Measurements from ENCODE around the gene ATG7. TPM values are rescaled to one million over a fixed set of nuclear protein-coding genes. Genes with fewer than 3 reads are reported as not detected.

Gene ATG7
- total RNA-seq, 1 experiment from 2014 or later, result 29.3 TPM

- Histone ChIP-seq H3K9me3 (ENCODE audit: control insufficient read depth in 1 of 2, insufficient read depth in 1 of 2, low read depth in 1 of 2, low read length in 2 of 2) (no peaks in the 10 kb centered on the region), H3K36me3 (ENCODE audit: control insufficient read depth in 1 of 2, insufficient read depth in 2 of 2, low read length in 2 of 2) (no peaks in the 10 kb centered on the region), H3K27ac (ENCODE audit: low read depth, low read length) (no peak overlapping the region), H3K4me2 (ENCODE audit: low read length) (no peak overlapping the region), H3K79me2 (ENCODE audit: insufficient read depth, low read length) (peaks cover 3% of the 10 kb centered on the region; the same call in 1 of the 2 replicates), H4K20me1 (ENCODE audit: insufficient read depth) (no peaks in the 10 kb centered on the region), H3K9me2 (ENCODE audit: insufficient read depth) (no peaks in the 10 kb centered on the region), H3K27me3 (ENCODE audit: insufficient read depth, low read length) (no peaks in the 10 kb centered on the region), H2AFZ (ENCODE audit: low read depth, low read length, poor library complexity, severe bottlenecking) (no peak overlapping the region), H3K4me3 (replicated peaks in 1 of 2; ENCODE audit: low read depth in 1 of 2, low read length in 2 of 2) (no peak overlapping the region), H3K4me1 (ENCODE audit: control insufficient read depth in 1 of 2, insufficient read depth in 2 of 2, low read length in 2 of 2) (peaks cover 13 to 19% of the 10 kb centered on the region in 2 experiments), H3K9ac (ENCODE audit: low read length) (no peak overlapping the region)
- POLR2A ChIA-PET, result no interaction called here
- DNase-seq (ENCODE audit: low read depth, low spot score) (no peak), ATAC-seq (no peak)
- RAD21 ChIA-PET (ENCODE audit: low non-redundant PET in 1 of 2, low total read pairs in 2 of 2, uncharacterized antibody in 2 of 2, unreplicated experiment in 2 of 2), result no interaction called here
- TF ChIP-seq ZFX (IDR thresholded peaks at IDR 0.05), result no peak
- no peak for TF ChIP-seq ELF1 (IDR thresholded peaks at IDR 0.05; ENCODE audit: borderline replicate concordance, low read depth)
- no peak for TF ChIP-seq YY1 (IDR thresholded peaks at IDR 0.05; ENCODE audit: extremely low read depth, insufficient replicate concordance, low read depth, low read length)
- TF ChIP-seq EZH2phosphoT487 (IDR thresholded peaks at IDR 0.05; ENCODE audit: borderline replicate concordance), result no peak
- TF ChIP-seq EGR1 (IDR thresholded peaks at IDR 0.05; ENCODE audit: low read depth), result no peak
- TF ChIP-seq POLR2AphosphoS5 (IDR thresholded peaks at IDR 0.05; ENCODE audit: low read depth, low read length), result no peak
- TF ChIP-seq EZH2 (IDR thresholded peaks at IDR 0.05), result no peak
- no peak for TF ChIP-seq FOSL1 (IDR thresholded peaks at IDR 0.05; ENCODE audit: low read depth)
- intact Hi-C loops (cut with micrococcal nuclease), result no loop called here
- CTCF ChIA-PET, result no interaction called here
- no TSS peak for BruUV-seq (replicated peaks)
Observed at GRCh38 chr3:11563865-11564185, 291.6 kb downstream of the ATG7 start.

DNA sequence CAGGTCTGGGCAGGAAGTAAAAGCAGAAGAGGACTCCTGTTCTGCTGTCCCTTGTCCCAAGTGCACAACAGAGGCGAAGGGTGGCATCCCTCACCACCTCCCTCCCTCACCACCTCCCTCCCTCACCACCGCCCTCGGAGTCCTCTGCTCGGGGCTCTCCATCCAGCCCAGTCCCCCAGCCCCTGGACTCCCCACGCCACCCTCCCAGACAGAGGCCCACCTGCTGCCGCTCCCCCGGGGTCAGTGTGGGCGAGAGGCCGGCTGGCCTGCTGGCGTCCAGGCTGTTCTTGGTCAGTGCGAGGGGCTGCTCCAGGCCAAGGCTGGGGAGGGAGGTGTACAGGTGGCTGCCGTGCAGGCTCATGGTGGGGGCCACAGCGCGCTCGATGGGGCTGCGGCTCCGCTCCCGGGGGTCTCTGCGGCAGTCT, 292.4 kb downstream of the ATG7 start:
- RAD21 ChIA-PET (ENCODE audit: low non-redundant PET in 1 of 2, low total read pairs in 2 of 2, uncharacterized antibody in 2 of 2, unreplicated experiment in 2 of 2), result no interaction called here
- no peaks in the 10 kb centered on the region for H4K20me1 ChIP-seq (ENCODE audit: insufficient read depth)
- CTCF ChIA-PET, result no interaction called here
- no peak overlapping the region for H3K27ac ChIP-seq (ENCODE audit: low read depth, low read length)
- no peaks in the 10 kb centered on the region for H3K36me3 ChIP-seq (ENCODE audit: control insufficient read depth in 1 of 2, insufficient read depth in 2 of 2, low read length in 2 of 2)
- peaks cover 3% of the 10 kb centered on the region; the same call in 1 of the 2 replicates for H3K79me2 ChIP-seq (ENCODE audit: insufficient read depth, low read length)
- H3K9ac ChIP-seq (ENCODE audit: low read length), result no peak overlapping the region
- TF ChIP-seq YY1 (IDR thresholded peaks at IDR 0.05; ENCODE audit: extremely low read depth, insufficient replicate concordance, low read depth, low read length) (no peak), EZH2phosphoT487 (IDR thresholded peaks at IDR 0.05; ENCODE audit: borderline replicate concordance) (no peak), RAD21 (IDR thresholded peaks at IDR 0.05; ENCODE audit: low read depth) (no peak), EGR1 (IDR thresholded peaks at IDR 0.05; ENCODE audit: low read depth) (no peak), ZFX (IDR thresholded peaks at IDR 0.05) (no peak), FOSL1 (IDR thresholded peaks at IDR 0.05; ENCODE audit: low read depth) (no peak)
- TF ChIP-seq, protein P1, sequence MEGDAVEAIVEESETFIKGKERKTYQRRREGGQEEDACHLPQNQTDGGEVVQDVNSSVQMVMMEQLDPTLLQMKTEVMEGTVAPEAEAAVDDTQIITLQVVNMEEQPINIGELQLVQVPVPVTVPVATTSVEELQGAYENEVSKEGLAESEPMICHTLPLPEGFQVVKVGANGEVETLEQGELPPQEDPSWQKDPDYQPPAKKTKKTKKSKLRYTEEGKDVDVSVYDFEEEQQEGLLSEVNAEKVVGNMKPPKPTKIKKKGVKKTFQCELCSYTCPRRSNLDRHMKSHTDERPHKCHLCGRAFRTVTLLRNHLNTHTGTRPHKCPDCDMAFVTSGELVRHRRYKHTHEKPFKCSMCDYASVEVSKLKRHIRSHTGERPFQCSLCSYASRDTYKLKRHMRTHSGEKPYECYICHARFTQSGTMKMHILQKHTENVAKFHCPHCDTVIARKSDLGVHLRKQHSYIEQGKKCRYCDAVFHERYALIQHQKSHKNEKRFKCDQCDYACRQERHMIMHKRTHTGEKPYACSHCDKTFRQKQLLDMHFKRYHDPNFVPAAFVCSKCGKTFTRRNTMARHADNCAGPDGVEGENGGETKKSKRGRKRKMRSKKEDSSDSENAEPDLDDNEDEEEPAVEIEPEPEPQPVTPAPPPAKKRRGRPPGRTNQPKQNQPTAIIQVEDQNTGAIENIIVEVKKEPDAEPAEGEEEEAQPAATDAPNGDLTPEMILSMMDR (IDR thresholded peaks at IDR 0.05 in 2 of 3, conservative IDR thresholded peaks at IDR 0.05 in 1 of 3; ENCODE audit: borderline replicate concordance in 1 of 3, insufficient read depth in 1 of 3, low read depth in 2 of 3, low read length in 2 of 3), result no peak
- H3K4me3 ChIP-seq (replicated peaks in 1 of 2; ENCODE audit: low read depth in 1 of 2, low read length in 2 of 2), result no peak overlapping the region
- H3K9me2 ChIP-seq (ENCODE audit: insufficient read depth), result no peaks in the 10 kb centered on the region
- H3K27me3 ChIP-seq (ENCODE audit: insufficient read depth, low read length), result no peaks in the 10 kb centered on the region
- POLR2A ChIA-PET, result no interaction called here
- H3K9me3 ChIP-seq (ENCODE audit: control insufficient read depth in 1 of 2, insufficient read depth in 1 of 2, low read depth in 1 of 2, low read length in 2 of 2), result no peaks in the 10 kb centered on the region
- DNase-seq (ENCODE audit: low read depth, low spot score) (no peak), ATAC-seq (no peak)
- intact Hi-C loops (cut with micrococcal nuclease), result no loop called here
- no peak overlapping the region for H2AFZ ChIP-seq (ENCODE audit: low read depth, low read length, poor library complexity, severe bottlenecking)
- no peak overlapping the region for H3K4me2 ChIP-seq (ENCODE audit: low read length)
- no TSS peak for BruUV-seq (replicated peaks)
- peaks cover 21 to 26% of the 10 kb centered on the region in 2 experiments for H3K4me1 ChIP-seq (ENCODE audit: control insufficient read depth in 1 of 2, insufficient read depth in 2 of 2, low read length in 2 of 2)

All from HCT116 (cell line).